ENCODE measurements around the gene PRR15. TPM values are rescaled to one million over a fixed set of nuclear protein-coding genes. Genes with fewer than 3 reads are reported as not detected.

The PRR15 gene
- total RNA-seq, 1 donor from 2014 or later = not detected

GRCh38 chr7:29605671-29606070 is 42.0 kb downstream of the PRR15 start:
- DNase-seq (ENCODE audit: low spot score) = no peak
- no peaks in the 10 kb centered on the region for H3K9me3 Mint-ChIP-seq
- intact Hi-C loops (cut with micrococcal nuclease) = no loop called here
- no peak overlapping the region for H3K27ac Mint-ChIP-seq
- no peaks in the 10 kb centered on the region for H3K36me3 Mint-ChIP-seq (ENCODE audit: low read depth)
- no peak overlapping the region for H3K4me3 Mint-ChIP-seq (ENCODE audit: low read depth)
- H3K4me1 Mint-ChIP-seq (ENCODE audit: low read depth) = no peaks in the 10 kb centered on the region
- peaks cover 1% of the 10 kb centered on the region for H3K27me3 Mint-ChIP-seq (ENCODE audit: low read depth)

DNA sequence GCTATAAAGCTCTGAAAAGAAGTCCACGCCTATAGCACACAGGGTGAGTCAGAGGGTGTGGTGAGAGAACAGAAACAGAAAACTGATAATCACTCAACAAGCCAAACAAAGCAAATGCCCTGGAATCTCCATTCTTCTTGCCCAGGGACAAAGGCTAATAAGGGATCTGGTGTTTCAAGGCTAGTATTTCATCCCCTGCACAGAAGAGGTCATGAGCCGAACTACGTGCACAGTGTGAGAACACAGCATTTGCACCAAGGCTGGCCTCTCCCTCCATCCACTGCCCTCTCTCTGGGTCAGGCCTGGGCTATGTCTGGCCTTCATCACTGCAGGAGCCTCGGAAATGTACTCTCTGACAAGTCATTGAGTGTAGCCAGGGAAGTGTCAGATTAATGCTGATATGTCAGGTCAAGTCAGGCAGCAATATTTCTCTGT is 42.7 kb downstream of the PRR15 start:
- Mint-ChIP-seq H3K27ac (no peak overlapping the region), H3K4me1 (ENCODE audit: low read depth) (no peaks in the 10 kb centered on the region), H3K36me3 (ENCODE audit: low read depth) (no peaks in the 10 kb centered on the region), H3K27me3 (ENCODE audit: low read depth) (peaks cover 1% of the 10 kb centered on the region), H3K9me3 (no peaks in the 10 kb centered on the region), H3K4me3 (ENCODE audit: low read depth) (no peak overlapping the region)
- intact Hi-C loops (cut with micrococcal nuclease) = no loop called here
- no peak for DNase-seq (ENCODE audit: low spot score)

DNA sequence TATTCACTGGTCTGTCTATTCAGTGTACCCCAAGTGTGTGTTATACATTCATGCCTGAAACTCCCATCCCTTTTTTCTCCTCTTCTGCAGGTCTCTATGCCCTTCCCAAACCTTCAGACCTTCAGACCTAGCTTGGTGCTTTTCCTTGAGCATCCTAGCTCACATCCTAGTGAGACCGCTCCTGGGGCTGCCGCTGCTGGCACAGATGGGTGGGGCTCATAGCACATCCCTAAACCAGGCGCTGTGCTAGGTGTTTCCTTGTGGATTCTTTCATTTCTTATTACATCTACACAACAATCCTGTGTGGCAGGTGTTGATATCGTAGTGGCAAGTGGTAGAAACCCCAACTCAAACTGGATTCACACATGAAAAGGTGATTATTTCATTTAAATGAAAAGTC is 43.2 kb downstream of the PRR15 start:
- Mint-ChIP-seq H3K27ac (no peak overlapping the region), H3K4me3 (ENCODE audit: low read depth) (no peak overlapping the region), H3K9me3 (no peaks in the 10 kb centered on the region), H3K4me1 (ENCODE audit: low read depth) (no peaks in the 10 kb centered on the region), H3K27me3 (ENCODE audit: low read depth) (peaks cover 1% of the 10 kb centered on the region), H3K36me3 (ENCODE audit: low read depth) (no peaks in the 10 kb centered on the region)
- intact Hi-C loops (cut with micrococcal nuclease) = no loop called here
- DNase-seq (ENCODE audit: low spot score) = no peak

- H3K36me3 Mint-ChIP-seq (ENCODE audit: low read depth) = no peaks in the 10 kb centered on the region
- H3K27ac Mint-ChIP-seq = no peak overlapping the region
- peaks cover 1% of the 10 kb centered on the region for H3K27me3 Mint-ChIP-seq (ENCODE audit: low read depth)
- DNase-seq (ENCODE audit: low spot score) = no peak
- no peaks in the 10 kb centered on the region for H3K4me1 Mint-ChIP-seq (ENCODE audit: low read depth)
- no peak overlapping the region for H3K4me3 Mint-ChIP-seq (ENCODE audit: low read depth)
- intact Hi-C loops (cut with micrococcal nuclease) = no loop called here
- H3K9me3 Mint-ChIP-seq = no peaks in the 10 kb centered on the region
Measured at GRCh38 chr7:29607259-29607658, 43.6 kb downstream of the PRR15 start.

GRCh38 chr7:29607889-29608288 is 44.3 kb downstream of the PRR15 start:
- no peaks in the 10 kb centered on the region for H3K4me1 Mint-ChIP-seq (ENCODE audit: low read depth)
- H3K9me3 Mint-ChIP-seq = no peaks in the 10 kb centered on the region
- H3K36me3 Mint-ChIP-seq (ENCODE audit: low read depth) = no peaks in the 10 kb centered on the region
- intact Hi-C loops (cut with micrococcal nuclease) = no loop called here
- H3K27me3 Mint-ChIP-seq (ENCODE audit: low read depth) = peaks cover 1% of the 10 kb centered on the region
- H3K27ac Mint-ChIP-seq = no peak overlapping the region
- DNase-seq (ENCODE audit: low spot score) = no peak
- H3K4me3 Mint-ChIP-seq (ENCODE audit: low read depth) = no peak overlapping the region

GRCh38 chr7:29609162-29610037 is 45.8 kb downstream of the PRR15 start:
- no peaks in the 10 kb centered on the region for H3K27me3 Mint-ChIP-seq (ENCODE audit: low read depth)
- H3K27ac Mint-ChIP-seq = no peak overlapping the region
- no peak overlapping the region for H3K4me3 Mint-ChIP-seq (ENCODE audit: low read depth)
- no peaks in the 10 kb centered on the region for H3K4me1 Mint-ChIP-seq (ENCODE audit: low read depth)
- H3K36me3 Mint-ChIP-seq (ENCODE audit: low read depth) = no peaks in the 10 kb centered on the region
- no peaks in the 10 kb centered on the region for H3K9me3 Mint-ChIP-seq
- DNase-seq (ENCODE audit: low spot score) = no peak
- intact Hi-C loops (cut with micrococcal nuclease) = no loop called here

GRCh38 chr7:29610086-29610485 is 46.5 kb downstream of the PRR15 start:
- no peak overlapping the region for H3K4me3 Mint-ChIP-seq (ENCODE audit: low read depth)
- intact Hi-C loops (cut with micrococcal nuclease) = no loop called here
- DNase-seq (ENCODE audit: low spot score) = no peak
- H3K27ac Mint-ChIP-seq = no peak overlapping the region
- H3K4me1 Mint-ChIP-seq (ENCODE audit: low read depth) = no peaks in the 10 kb centered on the region
- no peaks in the 10 kb centered on the region for H3K27me3 Mint-ChIP-seq (ENCODE audit: low read depth)
- H3K36me3 Mint-ChIP-seq (ENCODE audit: low read depth) = no peaks in the 10 kb centered on the region
- no peaks in the 10 kb centered on the region for H3K9me3 Mint-ChIP-seq

DNA sequence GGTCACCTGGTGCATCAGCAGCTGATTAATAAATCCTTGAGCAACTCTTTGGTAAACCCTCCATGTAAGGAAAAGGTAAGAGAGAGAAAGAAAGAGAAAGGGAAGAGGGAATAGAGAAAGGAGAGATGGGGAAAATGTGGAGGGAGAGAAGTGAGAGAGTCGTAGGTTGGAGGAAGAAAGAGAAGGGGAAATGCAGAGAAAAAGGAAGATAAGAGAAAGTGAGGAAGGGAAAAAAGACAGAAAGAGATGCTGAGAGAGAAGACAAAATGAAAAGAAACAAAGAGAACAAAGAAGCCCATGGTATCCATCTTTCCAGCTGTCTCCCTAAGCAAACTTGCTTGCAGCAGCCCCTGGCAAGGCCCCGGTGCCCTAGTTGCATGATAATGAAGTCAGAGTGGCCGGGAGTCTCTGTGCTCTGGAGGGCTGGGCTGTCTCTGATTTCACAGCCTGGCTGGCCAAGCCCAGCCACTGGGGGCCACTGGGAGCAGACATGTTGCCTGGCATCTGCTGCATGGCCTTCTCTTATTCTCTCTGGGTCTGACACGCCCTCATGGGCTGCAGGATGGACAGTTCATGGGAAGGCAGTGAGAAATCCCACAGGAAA is 48.4 kb downstream of the PRR15 start:
- Mint-ChIP-seq H3K4me1 (ENCODE audit: low read depth) (no peaks in the 10 kb centered on the region), H3K27ac (no peak overlapping the region), H3K27me3 (ENCODE audit: low read depth) (no peaks in the 10 kb centered on the region), H3K4me3 (ENCODE audit: low read depth) (no peak overlapping the region), H3K36me3 (ENCODE audit: low read depth) (no peaks in the 10 kb centered on the region), H3K9me3 (no peaks in the 10 kb centered on the region)
- no peak for DNase-seq (ENCODE audit: low spot score)
- intact Hi-C loops (cut with micrococcal nuclease) = no loop called here

DNA sequence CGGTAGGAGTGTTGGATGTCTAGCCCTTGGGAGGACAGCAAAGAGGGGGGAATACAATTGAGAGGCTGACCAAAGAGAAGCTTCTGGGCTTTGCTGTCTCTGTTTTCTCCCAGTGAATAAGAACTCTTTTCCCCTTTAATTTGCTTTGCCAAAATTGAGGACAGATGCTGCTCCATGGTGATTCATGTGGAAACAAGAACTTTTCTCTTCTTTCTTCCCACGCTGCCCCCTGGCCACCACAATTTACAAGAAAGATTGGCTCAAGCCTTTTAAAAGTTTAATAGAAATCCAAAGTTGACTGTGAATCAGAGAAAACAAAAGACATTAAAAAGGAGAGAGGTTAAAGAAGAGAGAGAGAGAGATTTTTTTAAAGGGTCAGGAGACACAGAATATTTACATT is 49.0 kb downstream of the PRR15 start:
- Mint-ChIP-seq H3K27me3 (ENCODE audit: low read depth) (no peaks in the 10 kb centered on the region), H3K9me3 (no peaks in the 10 kb centered on the region), H3K27ac (no peak overlapping the region), H3K4me3 (ENCODE audit: low read depth) (no peak overlapping the region), H3K4me1 (ENCODE audit: low read depth) (no peaks in the 10 kb centered on the region), H3K36me3 (ENCODE audit: low read depth) (no peaks in the 10 kb centered on the region)
- no peak for DNase-seq (ENCODE audit: low spot score)
- intact Hi-C loops (cut with micrococcal nuclease) = no loop called here

- no peaks in the 10 kb centered on the region for H3K9me3 Mint-ChIP-seq
- DNase-seq (ENCODE audit: low spot score) = no peak
- intact Hi-C loops (cut with micrococcal nuclease) = no loop called here
- no peak overlapping the region for H3K4me3 Mint-ChIP-seq (ENCODE audit: low read depth)
- H3K27ac Mint-ChIP-seq = no peak overlapping the region
- no peaks in the 10 kb centered on the region for H3K36me3 Mint-ChIP-seq (ENCODE audit: low read depth)
- no peaks in the 10 kb centered on the region for H3K27me3 Mint-ChIP-seq (ENCODE audit: low read depth)
- H3K4me1 Mint-ChIP-seq (ENCODE audit: low read depth) = no peaks in the 10 kb centered on the region
Measured at GRCh38 chr7:29613100-29613499, 49.5 kb downstream of the PRR15 start.

GRCh38 chr7:29614229-29614628 is 50.6 kb downstream of the PRR15 start:
- intact Hi-C loops (cut with micrococcal nuclease) = no loop called here
- H3K4me1 Mint-ChIP-seq (ENCODE audit: low read depth) = no peaks in the 10 kb centered on the region
- no peak overlapping the region for H3K4me3 Mint-ChIP-seq (ENCODE audit: low read depth)

More at GRCh38 chr7:29614229-29614628, 50.6 kb downstream of the PRR15 start:
- no peak for DNase-seq (ENCODE audit: low spot score)
- no peak overlapping the region for H3K27ac Mint-ChIP-seq
- no peaks in the 10 kb centered on the region for H3K9me3 Mint-ChIP-seq
- H3K27me3 Mint-ChIP-seq (ENCODE audit: low read depth) = no peaks in the 10 kb centered on the region
- H3K36me3 Mint-ChIP-seq (ENCODE audit: low read depth) = no peaks in the 10 kb centered on the region
